Measurements from ENCODE around the gene EXOC3L4. TPM values are rescaled to one million over a fixed set of nuclear protein-coding genes. Genes with fewer than 3 reads are reported as not detected.
A peak's percentile ranks its signal among the peaks of the same experiment; 100 is the strongest.

The EXOC3L4 gene
- total and polyA plus RNA-seq, 9 of the 15 experiments (the other 6 are each of a cell fraction or from before 2014, with no cell fraction given) = 0.10 to 6.7 (median 0.98) TPM; not detected in 1

GRCh38 chr14:103104654-103105452 lies 10.3 kb downstream of the EXOC3L4 start (continued):
- no peak for TF ChIP-seq ZNF436 (CRISPR knock-in tag; IDR thresholded peaks at IDR 0.05)
- TF ChIP-seq, protein P1, sequence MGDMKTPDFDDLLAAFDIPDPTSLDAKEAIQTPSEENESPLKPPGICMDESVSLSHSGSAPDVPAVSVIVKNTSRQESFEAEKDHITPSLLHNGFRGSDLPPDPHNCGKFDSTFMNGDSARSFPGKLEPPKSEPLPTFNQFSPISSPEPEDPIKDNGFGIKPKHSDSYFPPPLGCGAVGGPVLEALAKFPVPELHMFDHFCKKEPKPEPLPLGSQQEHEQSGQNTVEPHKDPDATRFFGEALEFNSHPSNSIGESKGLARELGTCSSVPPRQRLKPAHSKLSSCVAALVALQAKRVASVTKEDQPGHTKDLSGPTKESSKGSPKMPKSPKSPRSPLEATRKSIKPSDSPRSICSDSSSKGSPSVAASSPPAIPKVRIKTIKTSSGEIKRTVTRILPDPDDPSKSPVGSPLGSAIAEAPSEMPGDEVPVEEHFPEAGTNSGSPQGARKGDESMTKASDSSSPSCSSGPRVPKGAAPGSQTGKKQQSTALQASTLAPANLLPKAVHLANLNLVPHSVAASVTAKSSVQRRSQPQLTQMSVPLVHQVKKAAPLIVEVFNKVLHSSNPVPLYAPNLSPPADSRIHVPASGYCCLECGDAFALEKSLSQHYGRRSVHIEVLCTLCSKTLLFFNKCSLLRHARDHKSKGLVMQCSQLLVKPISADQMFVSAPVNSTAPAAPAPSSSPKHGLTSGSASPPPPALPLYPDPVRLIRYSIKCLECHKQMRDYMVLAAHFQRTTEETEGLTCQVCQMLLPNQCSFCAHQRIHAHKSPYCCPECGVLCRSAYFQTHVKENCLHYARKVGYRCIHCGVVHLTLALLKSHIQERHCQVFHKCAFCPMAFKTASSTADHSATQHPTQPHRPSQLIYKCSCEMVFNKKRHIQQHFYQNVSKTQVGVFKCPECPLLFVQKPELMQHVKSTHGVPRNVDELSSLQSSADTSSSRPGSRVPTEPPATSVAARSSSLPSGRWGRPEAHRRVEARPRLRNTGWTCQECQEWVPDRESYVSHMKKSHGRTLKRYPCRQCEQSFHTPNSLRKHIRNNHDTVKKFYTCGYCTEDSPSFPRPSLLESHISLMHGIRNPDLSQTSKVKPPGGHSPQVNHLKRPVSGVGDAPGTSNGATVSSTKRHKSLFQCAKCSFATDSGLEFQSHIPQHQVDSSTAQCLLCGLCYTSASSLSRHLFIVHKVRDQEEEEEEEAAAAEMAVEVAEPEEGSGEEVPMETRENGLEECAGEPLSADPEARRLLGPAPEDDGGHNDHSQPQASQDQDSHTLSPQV (IDR thresholded peaks at IDR 0.05) = no peak
- TF ChIP-seq, protein P2, sequence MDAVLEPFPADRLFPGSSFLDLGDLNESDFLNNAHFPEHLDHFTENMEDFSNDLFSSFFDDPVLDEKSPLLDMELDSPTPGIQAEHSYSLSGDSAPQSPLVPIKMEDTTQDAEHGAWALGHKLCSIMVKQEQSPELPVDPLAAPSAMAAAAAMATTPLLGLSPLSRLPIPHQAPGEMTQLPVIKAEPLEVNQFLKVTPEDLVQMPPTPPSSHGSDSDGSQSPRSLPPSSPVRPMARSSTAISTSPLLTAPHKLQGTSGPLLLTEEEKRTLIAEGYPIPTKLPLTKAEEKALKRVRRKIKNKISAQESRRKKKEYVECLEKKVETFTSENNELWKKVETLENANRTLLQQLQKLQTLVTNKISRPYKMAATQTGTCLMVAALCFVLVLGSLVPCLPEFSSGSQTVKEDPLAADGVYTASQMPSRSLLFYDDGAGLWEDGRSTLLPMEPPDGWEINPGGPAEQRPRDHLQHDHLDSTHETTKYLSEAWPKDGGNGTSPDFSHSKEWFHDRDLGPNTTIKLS (IDR thresholded peaks at IDR 0.05; ENCODE audit: borderline replicate concordance, low read depth) = no peak
- no peak for TF ChIP-seq ADNP (tag; IDR thresholded peaks at IDR 0.05)
- no peak for TF ChIP-seq ELF1 (tag; IDR thresholded peaks at IDR 0.05)
- TF ChIP-seq PKNOX1 (IDR thresholded peaks at IDR 0.05) = peak; percentile 22; the same call in 1 of the 2 replicates
- TF ChIP-seq ZNF324 (CRISPR knock-in tag; IDR thresholded peaks at IDR 0.05) = no peak
- TF ChIP-seq GTF2E2 (tag; IDR thresholded peaks at IDR 0.05) = no peak
- TF ChIP-seq NFATC3 (IDR thresholded peaks at IDR 0.05) = no peak
- no peak for TF ChIP-seq ZNF3 (CRISPR knock-in tag; IDR thresholded peaks at IDR 0.05)
- no peak for TF ChIP-seq CBFB (CRISPR knock-in tag; IDR thresholded peaks at IDR 0.05)
- TF ChIP-seq GATAD2A (IDR thresholded peaks at IDR 0.05) = peak; percentile 58; the same call in 1 of the 2 replicates
- 0 out of 2 replicates have a peak, but pooled peaks have one; percentile 34 for TF ChIP-seq CTBP1 (IDR thresholded peaks at IDR 0.05; ENCODE audit: borderline replicate concordance)
- TF ChIP-seq NCOR1 (IDR thresholded peaks at IDR 0.05) = no peak
- no peak for TF ChIP-seq FOXO4 (CRISPR knock-in tag; IDR thresholded peaks at IDR 0.05)
- no peak for TF ChIP-seq CLOCK (CRISPR knock-in tag; IDR thresholded peaks at IDR 0.05; ENCODE audit: borderline replicate concordance)
